GM13976 (cell line): ENCODE data around the gene PDE11A.

ENCODE experiments used
- DNase-seq: peaks from one replicate; pipeline ENCODE4 v3.0.0; 2012; ENCODE audit warnings: low spot score
- in situ Hi-C: fragments of 300-500 bp; cut with MboI; formaldehyde crosslinking; loops from one replicate; pipeline ENCODE4 v1.12.0; 2022; ENCODE audit warnings: low sequenced_read_pairs, mixed read lengths, inconsistent platforms; ENCODE audit not compliant: unreplicated experiment
- TF ChIP-seq, protein P1 (sequence below): IDR thresholded peaks from 2 replicates; pipeline ENCODE4 v1.5.1; 2012; ENCODE audit warnings: borderline replicate concordance, mild to moderate bottlenecking; ENCODE audit not compliant: insufficient read depth; ENCODE audit errors: extremely low read depth, missing control alignments, control extremely low read depth

PDE11A gene

DNA sequence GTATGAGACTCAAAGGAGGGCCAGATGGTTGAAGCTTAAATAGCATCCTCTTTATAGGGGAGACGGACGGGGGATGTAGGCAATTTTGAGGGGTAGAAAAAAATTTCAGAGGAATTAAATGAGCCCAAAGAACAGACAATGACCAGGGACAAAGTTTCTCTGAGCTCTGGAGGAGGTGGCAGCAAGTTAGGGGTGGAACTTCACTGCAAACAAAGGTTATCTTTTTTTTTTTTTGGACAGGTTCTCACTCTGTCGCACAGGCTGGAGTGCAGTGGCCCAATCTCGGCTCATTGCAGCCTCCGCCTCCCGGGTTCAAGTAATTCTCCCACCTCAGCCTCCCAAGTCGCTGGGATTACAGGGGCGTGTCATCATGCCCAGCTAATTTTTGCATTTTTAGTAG is 195.6 kb downstream of the PDE11A start:
- DNase-seq = no peak
- TF ChIP-seq, protein P1, sequence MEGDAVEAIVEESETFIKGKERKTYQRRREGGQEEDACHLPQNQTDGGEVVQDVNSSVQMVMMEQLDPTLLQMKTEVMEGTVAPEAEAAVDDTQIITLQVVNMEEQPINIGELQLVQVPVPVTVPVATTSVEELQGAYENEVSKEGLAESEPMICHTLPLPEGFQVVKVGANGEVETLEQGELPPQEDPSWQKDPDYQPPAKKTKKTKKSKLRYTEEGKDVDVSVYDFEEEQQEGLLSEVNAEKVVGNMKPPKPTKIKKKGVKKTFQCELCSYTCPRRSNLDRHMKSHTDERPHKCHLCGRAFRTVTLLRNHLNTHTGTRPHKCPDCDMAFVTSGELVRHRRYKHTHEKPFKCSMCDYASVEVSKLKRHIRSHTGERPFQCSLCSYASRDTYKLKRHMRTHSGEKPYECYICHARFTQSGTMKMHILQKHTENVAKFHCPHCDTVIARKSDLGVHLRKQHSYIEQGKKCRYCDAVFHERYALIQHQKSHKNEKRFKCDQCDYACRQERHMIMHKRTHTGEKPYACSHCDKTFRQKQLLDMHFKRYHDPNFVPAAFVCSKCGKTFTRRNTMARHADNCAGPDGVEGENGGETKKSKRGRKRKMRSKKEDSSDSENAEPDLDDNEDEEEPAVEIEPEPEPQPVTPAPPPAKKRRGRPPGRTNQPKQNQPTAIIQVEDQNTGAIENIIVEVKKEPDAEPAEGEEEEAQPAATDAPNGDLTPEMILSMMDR = no peak
- in situ Hi-C loops = no loop called here

DNA sequence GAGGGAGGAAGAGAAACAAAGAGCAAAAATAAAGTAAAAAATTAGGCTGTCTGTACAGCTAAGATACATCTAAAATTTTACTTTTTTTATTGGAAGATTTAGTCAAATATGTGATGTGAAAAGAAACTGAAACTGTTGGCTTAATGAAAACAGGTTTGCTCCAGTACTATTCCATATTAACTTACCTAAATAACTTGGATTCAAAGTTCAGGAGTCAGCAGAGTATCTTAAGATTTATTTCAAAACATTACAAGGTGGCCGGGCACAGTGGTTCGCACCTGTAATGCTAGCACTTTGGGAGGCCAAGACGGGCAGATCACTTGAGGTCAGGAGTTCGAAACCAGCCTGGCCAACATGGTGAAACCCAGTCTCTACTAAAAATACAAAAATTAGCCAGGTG is 197.9 kb downstream of the PDE11A start:
- TF ChIP-seq, protein P1 = no peak
- in situ Hi-C loops = no loop called here
- no peak for DNase-seq

DNA sequence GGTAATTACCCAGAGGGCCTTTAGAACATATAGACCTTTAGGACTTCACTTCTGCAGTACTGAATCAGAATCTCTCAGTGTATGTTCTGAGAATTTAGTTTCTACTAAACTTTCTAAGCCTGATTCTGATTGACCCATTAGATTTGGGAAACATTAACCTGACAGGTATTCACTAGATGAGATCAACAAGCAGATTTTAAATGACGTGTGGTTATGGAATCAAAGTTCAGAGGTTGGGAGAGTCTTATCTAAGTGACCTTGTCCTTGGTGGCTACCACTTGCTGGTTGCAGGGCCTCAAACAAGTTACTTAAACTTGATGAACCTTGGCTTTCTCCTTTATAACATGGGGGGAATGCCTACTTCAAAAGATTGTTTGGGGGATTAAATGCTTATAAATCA is 198.7 kb downstream of the PDE11A start:
- no peak for DNase-seq
- in situ Hi-C loops = no loop called here
- TF ChIP-seq, protein P1 = no peak

DNA sequence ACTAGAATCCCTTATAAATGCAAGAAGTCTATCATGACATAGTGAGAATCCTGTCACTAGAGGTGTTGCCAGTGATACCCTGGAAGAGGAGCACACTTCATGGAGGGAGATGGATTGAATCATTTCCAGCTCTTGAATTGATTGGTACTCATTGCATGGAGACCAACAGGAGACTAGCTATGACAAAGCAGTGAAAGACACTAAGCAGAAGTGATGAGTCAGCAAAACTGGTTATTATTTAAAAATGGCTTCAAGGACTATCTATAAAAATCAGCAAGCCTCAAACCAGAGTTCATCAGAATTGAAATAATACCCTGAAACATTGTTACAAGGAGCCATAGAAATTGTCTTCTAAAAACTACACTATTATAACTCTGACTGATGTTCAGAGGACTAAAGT is 200.3 kb downstream of the PDE11A start:
- TF ChIP-seq, protein P1 = no peak
- DNase-seq = no peak
- in situ Hi-C loops = no loop called here

DNA sequence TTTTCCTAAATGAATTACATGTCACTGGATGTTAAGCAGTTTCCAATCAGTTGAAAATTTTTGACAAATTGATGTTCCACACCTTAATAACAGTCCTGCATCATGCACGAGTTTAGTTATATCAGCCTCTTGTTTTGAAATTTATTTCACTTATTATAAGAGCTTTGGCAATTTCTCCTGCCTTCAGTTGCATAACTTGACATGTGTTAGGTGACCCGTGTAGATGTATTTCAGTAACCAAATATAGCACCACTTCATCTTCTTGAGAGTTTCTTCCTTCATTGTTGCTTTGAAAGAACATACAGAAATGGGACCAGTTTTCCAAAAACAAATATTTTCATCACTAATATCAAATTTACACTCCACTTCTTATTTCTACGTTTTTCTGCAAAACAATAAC is 202.7 kb downstream of the PDE11A start:
- TF ChIP-seq, protein P1 = no peak
- in situ Hi-C loops = no loop called here
- no peak for DNase-seq

DNA sequence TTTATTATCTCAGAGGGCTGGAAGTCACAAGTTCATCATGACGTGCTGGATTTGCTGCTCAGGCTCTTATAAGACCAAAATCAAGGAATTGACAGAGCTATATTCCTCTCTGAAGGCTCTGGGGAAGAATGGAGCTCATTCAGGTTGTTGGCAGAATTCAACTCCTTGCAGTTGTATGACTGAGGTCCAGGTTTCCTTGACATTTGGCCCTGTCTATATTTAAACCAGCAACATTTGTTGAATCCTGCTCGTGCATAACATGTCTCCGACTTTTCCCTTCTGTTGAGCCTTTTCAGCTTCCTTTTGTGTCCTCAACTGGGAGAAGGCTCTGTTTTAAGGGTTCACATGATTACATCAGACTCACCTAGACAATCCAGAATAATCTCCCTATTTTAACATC is 203.4 kb downstream of the PDE11A start:
- TF ChIP-seq, protein P1 = no peak
- DNase-seq = no peak
- in situ Hi-C loops = no loop called here

DNA sequence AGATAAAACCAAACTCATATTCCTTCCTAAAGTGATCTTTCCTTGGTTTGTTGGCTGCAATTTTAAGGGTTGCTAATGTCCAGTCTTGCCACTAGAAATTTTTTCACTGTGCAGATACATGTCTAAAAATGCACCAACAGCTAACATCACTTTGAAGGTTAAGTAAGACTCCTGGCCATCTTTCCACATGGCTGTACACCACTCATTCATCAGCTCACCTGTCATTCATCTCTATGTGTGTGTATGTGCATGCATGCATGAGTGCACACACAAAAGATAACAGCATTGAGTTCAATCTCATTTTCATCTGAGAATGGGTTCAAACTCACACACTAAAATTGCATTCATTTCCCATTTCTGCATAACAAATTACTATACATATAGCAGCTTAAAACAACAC is 203.8 kb downstream of the PDE11A start:
- TF ChIP-seq, protein P1 = no peak
- in situ Hi-C loops = no loop called here
- no peak for DNase-seq
